ENCODE results near the gene HIVEP3. TPM values are rescaled to one million over a fixed set of nuclear protein-coding genes. Genes with fewer than 3 reads are reported as not detected.

The HIVEP3 gene
- total and polyA plus RNA-seq, 8 donors: 1.8 to 65.3 (median 3.8) TPM

DNA sequence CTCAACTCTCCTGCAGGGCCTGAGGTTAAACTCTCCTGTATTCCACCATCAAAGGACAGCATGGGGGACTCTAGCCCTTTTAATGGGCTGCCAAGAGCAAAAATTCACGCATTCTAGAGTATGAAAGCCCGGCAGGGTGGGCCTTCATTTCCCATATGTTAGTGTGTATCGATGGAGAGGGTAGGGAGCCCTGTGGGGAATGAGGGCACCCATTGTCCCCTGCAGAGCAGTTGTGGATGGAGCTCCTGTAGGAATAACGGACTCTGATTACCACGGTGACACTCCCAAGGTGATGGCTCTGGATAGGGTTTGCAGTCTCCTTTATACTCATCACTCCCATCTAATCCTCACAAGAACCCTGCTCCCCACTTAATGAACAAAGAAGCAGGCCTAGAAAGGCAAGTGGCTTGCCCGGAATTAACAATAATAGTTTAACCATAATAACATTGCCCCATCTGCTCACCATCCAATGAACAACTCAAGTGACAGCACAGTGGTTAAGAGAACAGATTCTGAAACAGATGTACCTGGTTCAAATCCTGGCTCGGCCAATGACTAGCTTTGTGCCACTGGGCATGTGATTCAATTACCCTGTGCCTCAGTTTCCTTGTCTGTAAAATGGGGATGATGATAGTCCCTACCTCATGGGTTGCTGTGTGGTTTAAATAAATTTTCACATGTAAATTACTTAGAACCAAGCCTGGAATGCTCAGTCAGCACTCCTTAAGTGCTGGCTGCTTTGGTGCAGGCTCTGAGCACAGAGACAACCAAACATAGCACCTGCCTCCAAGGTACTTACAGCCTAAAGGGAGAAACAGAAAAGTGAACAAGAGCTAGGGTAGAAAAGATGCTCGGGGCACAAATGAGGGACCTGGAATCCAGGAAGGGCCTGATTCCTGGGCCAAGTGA is 29.0 kb downstream of the HIVEP3 start:
- no peaks in the 10 kb centered on the region for H3K36me3 ChIP-seq
- peak overlapping the region in 3 of 5 donors; percentile 75 to 88 (median 82) for H3K27ac ChIP-seq
- DNase-seq: no peak
- H3K4me1 ChIP-seq: peaks cover 13 to 46% (median 28%) of the 10 kb centered on the region in 4 donors
- H3K4me3 ChIP-seq: no peak overlapping the region
- intact Hi-C loops (cut with DNase I; ENCODE audit: low total_unique reads): no loop called here
- no peaks in the 10 kb centered on the region for H3K9me3 ChIP-seq
- 95 to 97% (median 97%) methylated on average over 8 of the region's 8 CpGs for WGBS, 5 donors
- no peaks in the 10 kb centered on the region for H3K27me3 ChIP-seq
- TF ChIP-seq POLR2AphosphoS5 (IDR thresholded peaks at IDR 0.05) (no peak), EP300 (IDR thresholded peaks at IDR 0.05) (no peak), POLR2A (IDR thresholded peaks at IDR 0.05) (no peak), CTCF (IDR thresholded peaks at IDR 0.05) (no peak)

DNA sequence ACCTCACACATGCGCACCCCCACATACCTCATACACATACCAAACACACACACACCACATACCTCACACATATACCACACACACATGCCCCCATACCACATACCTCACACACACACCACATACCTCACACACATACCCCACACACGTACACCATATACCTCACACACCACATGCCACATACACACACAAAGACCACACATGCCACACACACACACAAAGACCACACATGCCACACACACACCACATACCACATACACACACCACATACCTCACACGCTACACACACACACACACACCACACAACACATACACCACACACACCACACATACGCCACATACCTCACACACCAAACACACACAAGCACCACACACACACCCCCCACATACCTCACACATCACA is 30.0 kb downstream of the HIVEP3 start:
- TF ChIP-seq POLR2A (IDR thresholded peaks at IDR 0.05) (no peak), EP300 (IDR thresholded peaks at IDR 0.05) (no peak), CTCF (IDR thresholded peaks at IDR 0.05) (no peak), POLR2AphosphoS5 (IDR thresholded peaks at IDR 0.05) (no peak)
- intact Hi-C loops (cut with DNase I; ENCODE audit: low total_unique reads): no loop called here

GRCh38 chr1:41887365-41887764 is 31.4 kb downstream of the HIVEP3 start:
- Histone ChIP-seq H3K4me1 (peaks cover 4 to 35% (median 23%) of the 10 kb centered on the region in 4 donors), H3K9me3 (no peaks in the 10 kb centered on the region), H3K36me3 (no peaks in the 10 kb centered on the region), H3K27ac (no peak overlapping the region), H3K4me3 (no peak overlapping the region), H3K27me3 (no peaks in the 10 kb centered on the region)
- WGBS, 5 donors: 87 to 100% (median 96%) methylated on average over 1 of the region's 1 CpG
- no peak for TF ChIP-seq CTCF (IDR thresholded peaks at IDR 0.05)
- TF ChIP-seq EP300 (IDR thresholded peaks at IDR 0.05): no peak
- no peak for TF ChIP-seq POLR2A (IDR thresholded peaks at IDR 0.05)
- no peak for TF ChIP-seq POLR2AphosphoS5 (IDR thresholded peaks at IDR 0.05)
- DNase-seq: no peak
- intact Hi-C loops (cut with DNase I; ENCODE audit: low total_unique reads): no loop called here

More for the DNA sequence above, 30.0 kb downstream of the HIVEP3 start:
- H3K4me3 ChIP-seq: no peak overlapping the region
- DNase-seq: no peak
- 93 to 100% (median 96%) methylated on average over 4 of the region's 4 CpGs for WGBS, 5 donors
- no peak overlapping the region for H3K27ac ChIP-seq
- no peaks in the 10 kb centered on the region for H3K9me3 ChIP-seq
- H3K4me1 ChIP-seq: peaks cover 6 to 36% (median 20%) of the 10 kb centered on the region in 4 donors
- no peaks in the 10 kb centered on the region for H3K27me3 ChIP-seq
- no peaks in the 10 kb centered on the region for H3K36me3 ChIP-seq

- H3K36me3 ChIP-seq: no peaks in the 10 kb centered on the region
- no peak overlapping the region for H3K27ac ChIP-seq
- WGBS, 5 donors: 76 to 85% (median 81%) methylated on average over 8 to 9 of the region's 9 CpGs
- H3K4me3 ChIP-seq: no peak overlapping the region
- TF ChIP-seq POLR2AphosphoS5 (IDR thresholded peaks at IDR 0.05) (no peak), EP300 (IDR thresholded peaks at IDR 0.05) (no peak), CTCF (IDR thresholded peaks at IDR 0.05) (no peak)
- no peaks in the 10 kb centered on the region for H3K9me3 ChIP-seq
- intact Hi-C loops (cut with DNase I; ENCODE audit: low total_unique reads): no loop called here
- H3K27me3 ChIP-seq: no peaks in the 10 kb centered on the region
- DNase-seq: no peak
- peaks cover 0 to 27% (median 19%) of the 10 kb centered on the region in 4 donors for H3K4me1 ChIP-seq
Observed at GRCh38 chr1:41884256-41885230, 34.2 kb downstream of the HIVEP3 start.
